Neural cell (in vitro differentiated cells): ENCODE results near the gene PTOV1. TPM values are rescaled to one million over a fixed set of nuclear protein-coding genes. Genes with fewer than 3 reads are reported as not detected.

ENCODE experiments used
- H2AFZ ChIP-seq: fragments of 200-600, 300-800 bp; sonication (generic), shearing (Covaris generic); 2 replicates; pipeline ENCODE4 v1.6.0; 2014; ENCODE audit warnings: low read depth, mild to moderate bottlenecking, antibody characterized with exemption, low read length, moderate library complexity
- H3F3A ChIP-seq: fragments of 200-600 bp; shearing (Covaris generic); 2 replicates; pipeline ENCODE4 v1.6.1; 2016; ENCODE audit warnings: mild to moderate bottlenecking, moderate library complexity, mixed read lengths, antibody characterized with exemption, low read length; ENCODE audit not compliant: insufficient read depth, poor library complexity, severe bottlenecking
- H3K27ac ChIP-seq: fragments of 200-600, 300-800 bp; sonication (generic), shearing (Covaris generic); 2 replicates; pipeline ENCODE4 v1.5.1; 2014; ENCODE audit warnings: mild to moderate bottlenecking, low read length, moderate library complexity
- H3K27me3 ChIP-seq: fragments of 300-800, 200-600 bp; sonication (generic), shearing (Covaris generic); 2 replicates; pipeline ENCODE4 v1.6.0; 2014; ENCODE audit warnings: mild to moderate bottlenecking, low read depth, low read length, moderate library complexity; ENCODE audit not compliant: insufficient read depth
- H3K36me3 ChIP-seq: fragments of 300-800, 200-600 bp; sonication (generic), shearing (Covaris generic); 2 replicates; pipeline ENCODE4 v1.5.1; 2014; ENCODE audit warnings: mild to moderate bottlenecking, antibody characterized with exemption, low read length, moderate library complexity; ENCODE audit not compliant: insufficient read depth
- H3K4me2 ChIP-seq: fragments of 300-800, 200-600 bp; sonication (generic), shearing (Covaris generic); 2 replicates; pipeline ENCODE4 v1.6.0; 2014; ENCODE audit warnings: mild to moderate bottlenecking, low read length
- H3K4me3 ChIP-seq: fragments of 300-800, 200-600 bp; sonication (generic), shearing (Covaris generic); 2 replicates; pipeline ENCODE4 v1.5.1; 2014; ENCODE audit warnings: mild to moderate bottlenecking, low read length, moderate library complexity
- H3K79me2 ChIP-seq: fragments of 200-600 bp; shearing (Covaris generic); replicated peaks from 2 replicates; pipeline ENCODE4 v1.6.0; 2014; ENCODE audit warnings: mild to moderate bottlenecking, low read length, moderate library complexity; ENCODE audit not compliant: insufficient read depth
- H3K9ac ChIP-seq: fragments of 300-800, 200-600 bp; sonication (generic), shearing (Covaris generic); 2 replicates; pipeline ENCODE4 v1.6.1; 2016; ENCODE audit warnings: mild to moderate bottlenecking, low read length, mixed read lengths
- H3K9me2 ChIP-seq: fragments of 200-600 bp; shearing (Covaris generic); 2 replicates; pipeline ENCODE4 v1.6.1; 2016; ENCODE audit warnings: mild to moderate bottlenecking, low read length, mixed read lengths; ENCODE audit not compliant: insufficient read depth
- H3K9me3 ChIP-seq: fragments of 200-600, 300-800 bp; sonication (generic), shearing (Covaris generic); 2 replicates; pipeline ENCODE4 v1.6.1; 2016; ENCODE audit warnings: mild to moderate bottlenecking, mixed run types, low read length, moderate library complexity, mixed read lengths
- H4K20me1 ChIP-seq: fragments of 200-600 bp; shearing (Covaris generic); 2 replicates; pipeline ENCODE4 v1.6.1; 2016; ENCODE audit warnings: mild to moderate bottlenecking, mixed run types; ENCODE audit not compliant: insufficient read depth
- CTCF ChIP-seq: fragments of 450-650 bp; IDR thresholded peaks from 2 replicates; pipeline ENCODE4 v1.5.1; 2014; ENCODE audit warnings: antibody characterized with exemption, mild to moderate bottlenecking, moderate library complexity; ENCODE audit not compliant: poor library complexity, severe bottlenecking
- EP300 ChIP-seq: fragments of 450-650 bp; conservative IDR thresholded peaks from 2 replicates; pipeline ENCODE4 v1.6.1; 2014; ENCODE audit warnings: antibody characterized with exemption, mild to moderate bottlenecking, moderate library complexity; ENCODE audit not compliant: poor library complexity, severe bottlenecking
- EZH2 ChIP-seq: fragments of 200-600, 300-800 bp; shearing (Covaris generic), sonication (generic); IDR thresholded peaks from 2 replicates; pipeline ENCODE4 v1.6.1; 2014; ENCODE audit warnings: antibody characterized with exemption, low read length, borderline replicate concordance, mild to moderate bottlenecking; ENCODE audit not compliant: insufficient read depth, poor library complexity, severe bottlenecking
- MXI1 ChIP-seq: fragments of 450-650 bp; conservative IDR thresholded peaks from 2 replicates; pipeline ENCODE4 v1.6.1; 2014; ENCODE audit warnings: antibody characterized with exemption, mild to moderate bottlenecking; ENCODE audit not compliant: poor library complexity, severe bottlenecking
- POLR2AphosphoS5 ChIP-seq: IDR thresholded peaks from 2 replicates; pipeline ENCODE4 v1.6.1; 2012
- RAD21 ChIP-seq: fragments of 450-650 bp; conservative IDR thresholded peaks from 2 replicates; pipeline ENCODE4 v1.6.1; 2014; ENCODE audit warnings: antibody characterized with exemption, mild to moderate bottlenecking, moderate library complexity
- REST ChIP-seq: IDR thresholded peaks from 2 replicates; pipeline ENCODE4 v1.6.1; 2012; ENCODE audit warnings: borderline replicate concordance
- SMC3 ChIP-seq: fragments of 450-650 bp; conservative IDR thresholded peaks from 2 replicates; pipeline ENCODE4 v1.6.1; 2014; ENCODE audit warnings: antibody characterized with exemption, mild to moderate bottlenecking, moderate library complexity; ENCODE audit not compliant: poor library complexity
- TAF1 ChIP-seq: IDR thresholded peaks from 2 replicates; pipeline ENCODE4 v1.6.1; 2012; ENCODE audit warnings: low read depth
- polyA plus RNA-seq: library from polyadenylated mRNA; depleted of rRNA; stranded (reverse); fragments of >200 nt; gene quantifications from 2 replicates; pipeline ENCODE4 v1.2.3, GENCODE V29; 2014

PTOV1 gene
- polyA plus RNA-seq, 1 donor from 2014 or later = 199 TPM

- Histone ChIP-seq H3K27me3 (no peaks in the 10 kb centered on the region), H3K79me2 (no peaks in the 10 kb centered on the region), H3K36me3 (no peaks in the 10 kb centered on the region), H3K27ac (no peak overlapping the region), H2AFZ (no peak overlapping the region), H3K9me2 (no peaks in the 10 kb centered on the region), H3K9me3 (no peaks in the 10 kb centered on the region), H3K4me2 (no peak overlapping the region), H3F3A (no peaks in the 10 kb centered on the region), H4K20me1 (no peaks in the 10 kb centered on the region), H3K4me3 (no peak overlapping the region), H3K9ac (no peak overlapping the region)
- TF ChIP-seq RAD21 (no peak), SMC3 (no peak), CTCF (no peak), MXI1 (no peak), REST (no peak)
Measured at GRCh38 chr19:49907745-49908446, 56.9 kb downstream of the PTOV1 start.

GRCh38 chr19:49908480-49909420, 57.8 kb downstream of the PTOV1 start:
- Histone ChIP-seq H4K20me1 (no peaks in the 10 kb centered on the region), H3K36me3 (no peaks in the 10 kb centered on the region)
- no peak for TF ChIP-seq EP300
- no peak for TF ChIP-seq TAF1
- no peak for TF ChIP-seq CTCF
- no peak for TF ChIP-seq POLR2AphosphoS5
- no peak for TF ChIP-seq REST
- no peak for TF ChIP-seq RAD21
- TF ChIP-seq MXI1 = no peak
- no peak for TF ChIP-seq EZH2
- no peak for TF ChIP-seq SMC3

More at GRCh38 chr19:49908480-49909420, 57.8 kb downstream of the PTOV1 start:
- no peaks in the 10 kb centered on the region for H3K27me3 ChIP-seq
- no peak overlapping the region for H3K27ac ChIP-seq
- H3K9ac ChIP-seq = no peak overlapping the region
- H3K9me3 ChIP-seq = no peaks in the 10 kb centered on the region
- H3K79me2 ChIP-seq = no peaks in the 10 kb centered on the region
- H2AFZ ChIP-seq = no peak overlapping the region
- H3K4me3 ChIP-seq = no peak overlapping the region
- H3K9me2 ChIP-seq = no peaks in the 10 kb centered on the region
- no peak overlapping the region for H3K4me2 ChIP-seq
- no peaks in the 10 kb centered on the region for H3F3A ChIP-seq
